DMS 273 treated with DMSO at 0.1 percent for 48 hours (cell line): ENCODE results near the gene MME.

Experiments used
- DNase-seq: peaks from one replicate; lab custom pipeline; 2025; lab: John Stamatoyannopoulos, UW

The MME gene

GRCh38 chr3:155079746-155080487 is at the start of gene MME:
MME (plus strand) TSS chr3:155080319; CDS start chr3:155084168, 3,849 bp downstream.
- DNase-seq, result no peak

- DNase-seq, result no peak
Observed at GRCh38 chr3:155031186-155031585, 48.9 kb upstream of the MME start.

GRCh38 chr3:155032918-155033317 is 47.2 kb upstream of the MME start:
- no peak for DNase-seq

GRCh38 chr3:155034786-155035185 is 45.3 kb upstream of the MME start:
- DNase-seq, result no peak

- DNase-seq, result no peak
Observed at GRCh38 chr3:155035553-155035952, 44.6 kb upstream of the MME start.

GRCh38 chr3:155037508-155038202 is 42.5 kb upstream of the MME start:
- no peak for DNase-seq

GRCh38 chr3:155038203-155038554 is 41.9 kb upstream of the MME start:
- no peak for DNase-seq

- DNase-seq, result no peak
Observed at GRCh38 chr3:155046935-155047334, 33.2 kb upstream of the MME start.

- no peak for DNase-seq
Observed at GRCh38 chr3:155047672-155048071, 32.4 kb upstream of the MME start.

- no peak for DNase-seq
Observed at GRCh38 chr3:155049959-155050358, 30.2 kb upstream of the MME start.

GRCh38 chr3:155052470-155052869 is 27.6 kb upstream of the MME start:
- no peak for DNase-seq

GRCh38 chr3:155053756-155054155 is 26.4 kb upstream of the MME start:
- no peak for DNase-seq

GRCh38 chr3:155064920-155065319 is 15.2 kb upstream of the MME start:
- DNase-seq, result no peak

GRCh38 chr3:155065537-155065936 is 14.6 kb upstream of the MME start:
- DNase-seq, result no peak

GRCh38 chr3:155069729-155070128 is 10.4 kb upstream of the MME start:
- DNase-seq, result no peak

- no peak for DNase-seq
Observed at GRCh38 chr3:155070316-155070715, 9.8 kb upstream of the MME start.

GRCh38 chr3:155070932-155071387 is 9.2 kb upstream of the MME start:
- DNase-seq, result no peak

GRCh38 chr3:155075200-155075599 is 4.9 kb upstream of the MME start:
- no peak for DNase-seq

- no peak for DNase-seq
Observed at GRCh38 chr3:155076888-155077287, 3.2 kb upstream of the MME start.

GRCh38 chr3:155078711-155079467 is 1.2 kb upstream of the MME start:
- no peak for DNase-seq

- DNase-seq, result no peak
Observed at GRCh38 chr3:155079468-155079745, 712 bp upstream of the MME start.

- no peak for DNase-seq
Observed at GRCh38 chr3:155080692-155081091, 573 bp downstream of the MME start.

- DNase-seq, result no peak
Observed at GRCh38 chr3:155083313-155083905, 3.3 kb downstream of the MME start.
